IPS-NIHi7 (cell line): ENCODE data around the gene NCAM1.

ENCODE experiments used
- DNase-seq: peaks from one replicate; pipeline ENCODE4 v3.0.0; 2012; ENCODE audit warnings: mixed read lengths; ENCODE audit errors: extremely low spot score

NCAM1 gene

GRCh38 chr11:113249786-113250185, 288.6 kb downstream of the NCAM1 start:
- DNase-seq = no peak

- no peak for DNase-seq
These were observed 290.1 kb downstream of the NCAM1 start for GRCh38 chr11:113251281-113251680.

- no peak for DNase-seq
These were observed 292.2 kb downstream of the NCAM1 start for GRCh38 chr11:113253406-113253805.

- no peak for DNase-seq
These were observed 293.9 kb downstream of the NCAM1 start for GRCh38 chr11:113255096-113255495.

- no peak for DNase-seq
These were observed 294.5 kb downstream of the NCAM1 start for GRCh38 chr11:113255741-113256140.

- DNase-seq = no peak
These were observed 295.4 kb downstream of the NCAM1 start for GRCh38 chr11:113256431-113257202.

- DNase-seq = no peak
These were observed 298.8 kb downstream of the NCAM1 start for GRCh38 chr11:113260096-113260425.

- DNase-seq = no peak
These were observed 299.3 kb downstream of the NCAM1 start for GRCh38 chr11:113260541-113260940.

GRCh38 chr11:113261709-113262475, 300.7 kb downstream of the NCAM1 start:
- DNase-seq = no peak

GRCh38 chr11:113262594-113262993, 301.4 kb downstream of the NCAM1 start:
- no peak for DNase-seq

- DNase-seq = no peak
These were observed 302.4 kb downstream of the NCAM1 start for GRCh38 chr11:113263458-113264259.

GRCh38 chr11:113265362-113265761, 304.1 kb downstream of the NCAM1 start:
- DNase-seq = no peak

GRCh38 chr11:113267493-113267892, 306.3 kb downstream of the NCAM1 start:
- DNase-seq = no peak

GRCh38 chr11:113269096-113269495, 307.9 kb downstream of the NCAM1 start:
- no peak for DNase-seq

GRCh38 chr11:113269636-113270035, 308.4 kb downstream of the NCAM1 start:
- DNase-seq = no peak

- no peak for DNase-seq
These were observed 308.9 kb downstream of the NCAM1 start for GRCh38 chr11:113270080-113270479.

- DNase-seq = no peak
These were observed 310.5 kb downstream of the NCAM1 start for GRCh38 chr11:113271551-113272245.

- DNase-seq = no peak
These were observed 311.1 kb downstream of the NCAM1 start for GRCh38 chr11:113272281-113272680.

GRCh38 chr11:113272927-113273615, 311.9 kb downstream of the NCAM1 start:
- DNase-seq = no peak

- no peak for DNase-seq
These were observed 312.5 kb downstream of the NCAM1 start for GRCh38 chr11:113273720-113274119.
